HepG2 (cell line): ENCODE measurements around the gene STX8. TPM values are rescaled to one million over a fixed set of nuclear protein-coding genes. Genes with fewer than 3 reads are reported as not detected.

Experiments
- ASH2L ChIP-seq: fragments of 300-600, 200-600 bp; sonication (generic); IDR thresholded peaks from 2 replicates; pipeline ENCODE4 v1.7.0; 2017; ENCODE audit warnings: low read depth, mild to moderate bottlenecking, moderate library complexity, mixed read lengths, low read length; ENCODE audit not compliant: insufficient read length
- BRCA1 ChIP-seq: sonication (generic); formaldehyde crosslinking; IDR thresholded peaks from 2 replicates; pipeline ENCODE4 v1.4.0; 2020; ENCODE audit warnings: missing genetic modification reagents
- CREB1 ChIP-seq, 2 experiments: fragments of 450-650 bp in 1 of 2; IDR thresholded peaks; 2 replicates each; pipeline ENCODE4 v1.6.1; 2016 to 2017; ENCODE audit warnings: control low read depth in 1 of 2, mild to moderate bottlenecking in 1 of 2, missing compliant biosample characterization in 1 of 2, missing genetic modification characterization in 1 of 2
- FLYWCH1 ChIP-seq: sonication (generic); formaldehyde crosslinking; IDR thresholded peaks from 2 replicates; pipeline ENCODE4 v1.8.1; 2023; ENCODE audit warnings: mild to moderate bottlenecking, missing genetic modification reagents
- HBP1 ChIP-seq: IDR thresholded peaks from 2 replicates; pipeline ENCODE4 v1.6.1; 2016; ENCODE audit warnings: low read depth, control low read depth
- IRF2 ChIP-seq: IDR thresholded peaks from 2 replicates; pipeline ENCODE4 v1.6.1; 2018; ENCODE audit warnings: missing genetic modification reagents, missing compliant biosample characterization
- KDM3A ChIP-seq: IDR thresholded peaks from 2 replicates; pipeline ENCODE4 v1.6.1; 2018; ENCODE audit warnings: low read depth, missing compliant biosample characterization
- MAF1 ChIP-seq: sonication (generic); formaldehyde crosslinking; IDR thresholded peaks from 2 replicates; pipeline ENCODE4 v1.5.0; 2020; ENCODE audit warnings: missing genetic modification reagents, borderline replicate concordance
- MAFF ChIP-seq: IDR thresholded peaks from 2 replicates; pipeline ENCODE4 v1.6.1; 2011; ENCODE audit warnings: low read depth, low read length, improper control_type of control experiment
- MLXIP ChIP-seq: sonication (generic); formaldehyde crosslinking; IDR thresholded peaks from 2 replicates; pipeline ENCODE4 v1.9.0; 2021; ENCODE audit warnings: missing genetic modification reagents, borderline replicate concordance
- MXD1 ChIP-seq: sonication (generic); formaldehyde crosslinking; IDR thresholded peaks from 2 replicates; pipeline ENCODE4 v1.4.0; 2020; ENCODE audit warnings: mild to moderate bottlenecking, missing genetic modification reagents
- NR2F1 ChIP-seq, 2 experiments: fragments of 450-650 bp in 1 of 2; formaldehyde crosslinking in 1 of 2; IDR thresholded peaks; 2 replicates each; pipeline versions ENCODE4 v1.5.0 to v1.6.1; 2016 to 2020; ENCODE audit warnings: mild to moderate bottlenecking in 1 of 2, missing compliant biosample characterization in 1 of 2, missing genetic modification reagents in 1 of 2, moderate library complexity in 1 of 2
- PAX8 ChIP-seq: sonication (generic); formaldehyde crosslinking; IDR thresholded peaks from 2 replicates; pipeline ENCODE4 v1.8.0; 2022; ENCODE audit warnings: mild to moderate bottlenecking, missing genetic modification reagents, borderline replicate concordance
- SALL1 ChIP-seq: sonication (generic); formaldehyde crosslinking; IDR thresholded peaks from 2 replicates; pipeline ENCODE4 v1.8.0; 2022; ENCODE audit warnings: mild to moderate bottlenecking, missing genetic modification reagents
- TFAP4 ChIP-seq: sonication (generic); IDR thresholded peaks from 2 replicates; pipeline ENCODE4 v1.6.1; 2016; ENCODE audit warnings: low read depth, borderline replicate concordance
- THRA ChIP-seq: sonication (generic); formaldehyde crosslinking; IDR thresholded peaks from 2 replicates; pipeline ENCODE4 v1.4.0; 2020; ENCODE audit warnings: missing genetic modification reagents, borderline replicate concordance
- ZFP36L2 ChIP-seq: sonication (generic); formaldehyde crosslinking; IDR thresholded peaks from 2 replicates; pipeline ENCODE4 v1.4.0; 2020; ENCODE audit warnings: missing genetic modification reagents
- ZMYM3 ChIP-seq: sonication (generic); formaldehyde crosslinking; IDR thresholded peaks from 2 replicates; pipeline ENCODE4 v1.5.1; 2020; ENCODE audit warnings: mild to moderate bottlenecking, missing genetic modification reagents
- ZMYM4 ChIP-seq: sonication (generic); formaldehyde crosslinking; IDR thresholded peaks from 2 replicates; pipeline ENCODE4 v1.8.1; 2023; ENCODE audit warnings: mild to moderate bottlenecking, missing genetic modification reagents
- ZNF292 ChIP-seq: sonication (generic); formaldehyde crosslinking; IDR thresholded peaks from 2 replicates; pipeline ENCODE4 v1.8.1; 2022; ENCODE audit warnings: mild to moderate bottlenecking, low read depth, missing genetic modification reagents, borderline replicate concordance
- ZNF556 ChIP-seq: sonication (generic); formaldehyde crosslinking; IDR thresholded peaks from 2 replicates; pipeline ENCODE4 v1.4.0; 2020; ENCODE audit warnings: mild to moderate bottlenecking, missing genetic modification reagents, borderline replicate concordance
- ZNF629 ChIP-seq: sonication (generic); formaldehyde crosslinking; conservative IDR thresholded peaks from 2 replicates; pipeline ENCODE4 v1.5.0; 2020; ENCODE audit warnings: missing genetic modification reagents
- polyA plus RNA-seq, 8 experiments: library from polyadenylated mRNA; depleted of rRNA in 3 of 8; stranded (reverse) in 7 of 8; unstranded in 1 of 8; fragments of >200 nt; fragmentation: Illumina TruSeq in 4 of 8; extraction: Trizol in 4 of 8; gene quantifications; 2 replicates each; pipeline versions ENCODE4 v1.2.1 to v1.2.3, GENCODE V29; 2011 to 2016; ENCODE audit warnings: low read depth in 4 of 8, missing spikeins in 1 of 8, mixed read lengths in 1 of 8; ENCODE audit not compliant: insufficient read depth in 1 of 8
- total RNA-seq, 5 experiments: library from RNA; depleted of rRNA; stranded (reverse); fragments of >200 nt; fragmentation: Illumina TruSeq; extraction: Trizol; gene quantifications; 2 replicates each; pipeline ENCODE4 v1.2.3, GENCODE V29; 2016; ENCODE audit warnings: low read depth in 1 of 5

Gene STX8
- total and polyA plus RNA-seq, 2 of the 13 experiments (the other 11 are each of a cell fraction or from before 2014, with no cell fraction given), result 36.4 to 53.6 TPM

GRCh38 chr17:9456330-9456729, 119.3 kb downstream of the STX8 start (continued):
- TF ChIP-seq MXD1 (CRISPR knock-in tag), result no peak
- TF ChIP-seq SALL1, result peak; percentile 34; the same call in 1 of the 2 replicates
- TF ChIP-seq CREB1 (IDR thresholded peaks at IDR 0.05), result no peak
- no peak for TF ChIP-seq CREB1 (CRISPR knock-in tag; IDR thresholded peaks at IDR 0.05)
- no peak for TF ChIP-seq MLXIP (CRISPR knock-in tag)
- peak; percentile 53; the same call in 1 of the 2 replicates for TF ChIP-seq THRA (CRISPR knock-in tag)
- TF ChIP-seq FLYWCH1 (CRISPR knock-in tag), result no peak
- peak; percentile 58; the same call in 1 of the 2 replicates for TF ChIP-seq ZMYM3 (CRISPR knock-in tag)
- TF ChIP-seq ZMYM4 (CRISPR knock-in tag), result peak; percentile 13; the same call in 1 of the 2 replicates
- TF ChIP-seq ZNF629 (CRISPR knock-in tag), result peak; percentile 88
- peak; percentile 41 to 59; a peak in 2 of 4 replicates for TF ChIP-seq NR2F1 (CRISPR knock-in tag; IDR thresholded peaks at IDR 0.05)
- 0 out of 2 replicates have a peak, but pooled peaks have one; percentile 24 for TF ChIP-seq MAFF
- no peak for TF ChIP-seq IRF2
- peak; percentile 48 for TF ChIP-seq ASH2L
- no peak for TF ChIP-seq KDM3A (CRISPR knock-in tag)
- TF ChIP-seq BRCA1 (CRISPR knock-in tag), result no peak
- TF ChIP-seq ZNF556 (CRISPR knock-in tag), result no peak
- TF ChIP-seq ZNF292 (CRISPR knock-in tag), result peak; percentile 23; the same call in 1 of the 2 replicates
- no peak for TF ChIP-seq HBP1 (CRISPR knock-in tag)
- TF ChIP-seq PAX8, result no peak
- TF ChIP-seq MAF1 (CRISPR knock-in tag), result no peak
- TF ChIP-seq ZFP36L2, result no peak
- peak; percentile 96 for TF ChIP-seq TFAP4
- TF ChIP-seq, all 625 proteins: peak for 27
